ENCODE measurements around the gene SNRK.
"Not testable (repeated sequence)": the region's sequence is repeated elsewhere in the genome, so short reads cannot be mapped to it uniquely, and the experiment has no call there.

The SNRK gene

GRCh38 chr3:43345246-43345645 is 58.9 kb downstream of the SNRK start:
- no peak for DNase-seq

DNA sequence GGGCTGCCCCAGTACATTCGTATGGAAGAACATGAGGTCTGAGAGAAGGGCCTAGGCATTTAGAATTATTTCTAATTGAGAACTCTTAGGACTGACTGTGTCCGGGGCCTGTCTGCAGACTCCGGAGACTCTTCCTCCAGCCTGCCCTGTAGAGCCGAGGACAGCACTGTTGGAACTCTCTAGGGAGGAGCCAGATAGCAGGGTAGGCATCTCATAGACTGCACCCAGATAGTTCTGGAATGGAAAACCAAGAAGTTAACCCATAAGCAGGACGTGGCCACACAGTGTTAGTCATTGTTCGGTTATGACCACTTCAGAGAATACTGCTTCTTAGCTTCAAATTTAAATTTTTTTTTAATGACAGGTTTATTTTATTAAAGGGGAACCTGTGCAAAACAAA is 59.5 kb downstream of the SNRK start:
- DNase-seq: no peak

- no peak for DNase-seq
Observed at GRCh38 chr3:43346978-43347749, 60.8 kb downstream of the SNRK start.

GRCh38 chr3:43347774-43348173 is 61.4 kb downstream of the SNRK start:
- no peak for DNase-seq

DNA sequence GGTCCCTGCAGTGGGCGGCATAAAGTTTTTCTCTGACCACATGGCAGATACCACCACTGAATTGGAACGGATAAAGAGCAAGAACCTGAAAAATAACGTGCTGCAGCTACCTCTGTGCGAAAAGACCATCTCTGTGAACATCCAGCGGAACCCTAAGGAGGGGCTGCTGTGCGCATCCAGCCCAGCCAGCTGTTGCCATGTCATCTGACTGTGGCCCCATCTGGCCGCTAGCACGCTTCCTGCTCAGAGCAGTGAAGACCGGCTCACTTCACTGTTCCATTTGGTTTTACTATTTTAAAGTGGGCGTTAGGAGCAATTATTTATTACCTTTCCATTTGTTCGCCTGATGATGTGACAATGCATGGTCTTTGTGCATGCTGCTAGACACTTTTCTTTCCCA is 62.0 kb downstream of the SNRK start:
- DNase-seq: no peak

DNA sequence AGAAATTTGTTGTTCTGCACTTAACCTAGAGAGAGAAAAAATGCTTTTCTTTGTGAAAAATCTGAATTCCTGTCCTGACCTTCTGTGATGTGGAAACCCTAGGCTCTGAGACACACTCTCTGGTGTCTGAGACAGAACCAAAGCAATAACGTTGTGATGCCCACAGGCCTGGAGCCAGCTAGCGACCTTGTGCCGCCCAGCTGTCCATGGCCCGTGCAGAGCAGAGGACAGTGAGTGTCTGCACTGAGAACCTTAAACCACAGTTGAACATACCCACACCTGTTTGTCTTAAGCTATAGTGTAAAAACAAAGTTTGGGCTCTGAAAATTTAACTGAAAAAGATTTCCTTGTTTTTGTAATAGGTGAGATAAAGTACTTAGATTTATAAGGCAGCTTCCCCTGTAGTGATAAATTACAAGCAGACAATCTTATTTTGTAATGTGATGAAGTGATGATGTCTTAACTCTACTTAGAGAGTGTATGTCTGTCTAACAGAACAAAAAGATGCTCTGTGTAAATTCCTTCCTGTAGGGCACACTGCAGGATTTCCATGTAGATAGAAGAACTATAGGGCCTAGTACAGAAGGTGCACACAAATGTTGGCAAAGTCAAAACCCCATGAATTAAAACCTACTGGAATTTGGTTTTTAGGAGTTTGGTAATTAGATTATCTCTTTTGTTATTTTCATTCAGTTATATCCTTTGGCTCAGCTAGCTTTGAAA is 62.7 kb downstream of the SNRK start:
- no peak for DNase-seq

GRCh38 chr3:43349716-43350115 is 63.4 kb downstream of the SNRK start:
- no peak for DNase-seq

- DNase-seq: no peak
Observed at GRCh38 chr3:43353393-43353792, 67.1 kb downstream of the SNRK start.

DNA sequence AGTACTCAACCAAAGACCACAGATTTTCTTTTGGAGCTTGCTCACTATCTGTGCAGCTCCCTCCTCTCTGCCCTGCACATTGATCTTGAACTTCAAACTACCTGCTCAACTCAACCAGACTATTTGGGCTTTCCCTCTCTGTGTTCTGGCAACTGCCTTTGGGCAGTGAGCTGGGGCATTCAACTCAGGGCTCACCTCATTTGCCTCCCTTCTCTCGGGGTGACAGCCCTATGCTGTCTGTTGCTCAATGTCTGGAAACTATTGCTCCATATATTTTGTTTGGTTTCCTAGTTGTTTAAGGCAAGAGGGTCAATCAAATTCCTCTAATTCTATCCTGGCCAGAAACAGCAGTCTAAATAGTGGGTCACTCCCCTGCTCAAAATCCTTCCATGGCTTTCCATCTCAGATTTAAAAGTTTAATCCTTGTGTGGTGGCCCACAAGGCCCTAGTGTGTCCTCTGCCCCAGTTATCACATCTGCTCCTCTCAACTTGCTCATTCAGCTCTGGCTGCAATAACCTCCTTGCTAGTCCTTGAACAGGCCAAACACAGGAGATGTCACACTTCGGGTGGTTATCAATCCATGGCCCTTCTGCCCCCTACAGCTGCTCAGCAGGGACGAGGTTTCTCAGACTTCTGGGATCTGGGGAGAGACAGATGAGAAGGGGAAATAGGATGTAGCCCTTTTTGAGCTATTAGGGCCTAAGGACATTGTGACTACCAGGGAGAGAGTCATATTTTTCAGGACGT is 67.8 kb downstream of the SNRK start:
- DNase-seq: no peak

DNA sequence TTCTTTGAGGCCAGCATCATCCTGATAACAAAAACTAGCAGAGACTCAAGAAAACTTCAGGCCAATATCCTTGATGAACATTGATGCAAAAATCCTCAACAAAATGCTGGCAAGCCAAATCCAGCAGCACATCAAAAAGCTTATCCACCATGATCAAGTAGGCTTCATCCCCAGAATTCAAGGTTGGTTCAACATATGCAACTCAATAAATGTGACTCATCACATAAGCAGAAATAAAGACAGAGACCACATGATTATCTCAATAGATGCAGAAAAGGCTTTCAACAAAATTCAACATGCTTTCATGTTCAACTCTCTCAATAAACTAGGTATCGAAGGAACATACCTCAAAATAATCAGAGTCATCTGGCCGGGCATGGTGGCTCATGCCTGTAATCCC is 69.7 kb downstream of the SNRK start:
- not testable (repeated sequence) for DNase-seq

DNA sequence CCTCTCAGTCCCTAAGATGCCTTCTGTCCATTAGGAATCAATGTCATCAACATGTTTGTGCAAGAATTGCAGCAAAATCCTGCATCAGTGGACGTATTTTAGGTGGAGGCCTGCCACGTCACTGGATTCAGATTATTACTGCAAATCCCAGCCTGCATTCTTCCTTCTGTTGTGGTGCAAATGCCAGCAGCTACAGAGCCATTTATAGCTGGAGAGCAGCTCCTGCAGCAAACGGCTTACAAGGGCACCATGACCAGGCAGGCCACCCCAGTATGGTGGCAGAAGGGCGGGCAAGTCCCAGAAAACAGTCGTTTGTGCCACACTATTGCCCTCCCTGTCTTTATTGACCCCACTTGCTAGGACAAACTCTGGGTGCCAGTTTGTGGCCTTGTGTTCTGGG is 74.7 kb downstream of the SNRK start:
- DNase-seq: no peak

- no peak for DNase-seq
Observed at GRCh38 chr3:43362183-43362582, 75.8 kb downstream of the SNRK start.

DNA sequence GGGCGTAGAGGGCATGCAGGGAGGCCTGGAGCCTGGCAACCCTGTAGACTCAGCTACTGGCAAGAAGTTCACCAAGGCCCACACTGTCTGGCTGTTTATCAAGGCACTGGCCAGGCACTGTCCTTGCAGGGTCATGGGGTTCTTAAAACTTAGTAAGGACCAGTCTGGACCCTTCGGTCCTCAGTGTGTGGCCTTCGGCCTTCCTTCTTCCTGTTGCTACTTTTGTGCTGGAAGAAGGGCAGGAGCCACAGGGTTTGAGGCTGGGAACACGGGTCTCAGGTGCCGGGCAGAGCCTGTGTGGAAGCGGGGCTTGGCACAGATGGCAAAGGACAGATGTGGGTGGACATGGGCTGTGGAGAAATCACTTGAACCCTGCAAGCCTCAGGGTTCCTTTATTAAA is 76.6 kb downstream of the SNRK start:
- DNase-seq: no peak

DNA sequence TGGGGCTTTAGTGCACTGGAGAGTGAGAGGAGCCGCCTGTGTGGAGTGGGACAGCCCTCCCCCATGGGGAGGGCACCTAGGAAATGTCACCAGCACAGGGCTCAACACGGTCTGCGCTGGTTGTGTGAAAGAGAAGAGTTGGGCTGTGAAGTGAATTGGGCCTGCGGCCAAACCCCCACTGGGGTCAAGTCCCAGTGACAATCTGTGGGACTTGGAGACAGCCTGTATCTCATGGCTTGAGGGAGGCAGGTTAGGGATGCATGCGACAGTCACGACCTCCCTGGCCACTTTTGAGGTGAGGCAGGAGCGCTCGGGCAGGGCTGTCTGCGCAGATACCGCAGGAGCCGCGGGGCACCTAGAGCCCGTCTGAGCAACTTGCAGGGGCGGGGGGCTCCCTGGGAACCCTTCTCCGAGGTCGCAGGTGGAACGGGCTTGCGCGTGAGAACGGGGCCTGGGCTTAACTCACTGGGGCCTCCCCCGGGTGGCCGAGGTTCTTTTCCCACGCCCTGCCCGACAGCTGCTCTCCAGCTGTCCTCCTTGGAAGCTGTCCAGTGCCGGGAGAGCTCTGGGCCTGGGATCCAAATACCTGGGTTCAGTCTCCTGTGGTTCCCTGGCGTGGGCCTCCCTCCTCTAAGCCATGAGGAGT is 77.4 kb downstream of the SNRK start:
- no peak for DNase-seq

GRCh38 chr3:43364494-43364893 is 78.2 kb downstream of the SNRK start:
- no peak for DNase-seq

- DNase-seq: no peak
Observed at GRCh38 chr3:43364926-43365325, 78.6 kb downstream of the SNRK start.

DNA sequence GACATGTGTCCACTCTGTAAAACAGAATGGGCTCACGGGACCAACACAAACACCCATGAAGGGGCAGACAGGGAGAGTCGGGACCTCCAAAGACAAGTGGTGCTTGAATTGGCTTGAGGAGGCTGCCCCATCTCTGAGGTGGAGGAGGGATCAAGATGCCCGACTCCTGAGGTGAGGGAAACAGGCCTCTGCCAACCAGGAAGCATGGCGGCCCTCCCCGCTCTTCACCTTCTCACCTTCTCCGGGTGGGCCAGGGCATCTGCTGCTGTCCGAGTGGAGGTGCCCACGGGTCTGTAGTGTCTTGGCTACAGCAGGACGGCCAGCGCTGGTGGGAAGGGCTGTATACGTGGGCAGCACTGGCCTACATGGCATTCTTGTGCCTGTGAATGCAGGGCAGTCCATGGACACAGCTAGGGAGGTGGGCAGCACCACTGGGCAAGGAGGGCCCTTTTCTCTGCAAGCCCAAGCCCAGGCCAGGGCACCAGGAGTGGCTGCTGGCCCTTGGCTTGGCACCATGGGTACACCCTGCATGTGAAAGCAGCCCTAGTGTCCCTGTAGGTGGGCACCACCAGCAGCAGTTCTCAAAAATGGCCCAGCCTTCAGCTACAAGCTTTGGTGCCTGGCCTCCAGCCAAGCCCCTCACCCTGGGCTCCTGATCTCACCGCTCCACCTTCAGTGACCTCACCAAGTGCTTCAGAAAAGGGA is 79.4 kb downstream of the SNRK start:
- DNase-seq: no peak

DNA sequence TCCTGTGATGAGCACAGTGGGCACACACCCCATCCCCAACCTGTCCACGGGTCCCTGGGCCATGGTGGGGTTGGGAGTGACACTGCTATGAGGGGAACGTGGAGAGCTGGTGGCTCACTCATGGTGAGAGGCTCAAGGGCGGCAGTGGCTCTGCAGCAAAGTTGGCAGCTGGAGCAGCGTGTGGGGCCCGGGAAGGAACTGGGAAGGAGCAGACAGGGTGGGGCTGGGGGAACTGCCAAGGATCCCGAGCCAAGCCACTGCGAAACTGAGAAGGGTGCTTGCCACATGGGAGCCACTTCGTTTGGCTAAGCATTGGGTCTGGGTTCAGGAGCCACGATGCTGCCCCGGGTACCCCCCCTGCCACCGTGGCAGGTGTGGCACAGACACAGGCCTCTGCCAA is 80.1 kb downstream of the SNRK start:
- no peak for DNase-seq

DNA sequence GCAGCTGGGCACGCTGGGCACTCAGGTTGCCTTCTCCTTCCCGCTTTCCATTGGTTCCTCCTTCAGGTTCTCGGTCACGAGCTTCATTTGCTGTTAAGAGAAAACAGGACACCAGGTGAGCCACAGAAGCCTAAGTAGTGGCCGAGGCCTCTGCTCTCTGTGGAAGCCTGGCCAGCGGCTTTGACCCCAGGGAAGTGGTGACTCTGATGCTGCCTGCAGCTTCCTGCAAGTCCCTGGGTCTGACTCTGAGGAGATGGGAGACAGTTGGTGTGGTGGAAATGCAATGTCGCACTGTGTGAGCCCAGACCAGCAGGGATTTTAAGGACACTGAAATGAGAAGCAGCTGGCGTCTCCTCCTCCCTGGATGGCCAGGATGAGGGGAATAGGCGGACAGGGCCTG is 80.5 kb downstream of the SNRK start:
- no peak for DNase-seq

GRCh38 chr3:43369404-43370292 is 83.3 kb downstream of the SNRK start:
- DNase-seq: no peak
